IPS-NIHi11 (cell line): ENCODE measurements around the gene POLR2C.

ENCODE experiments used
- DNase-seq: peaks from one replicate; pipeline ENCODE4 v3.0.0; 2012; ENCODE audit warnings: mixed read lengths, low spot score

The POLR2C gene

DNA sequence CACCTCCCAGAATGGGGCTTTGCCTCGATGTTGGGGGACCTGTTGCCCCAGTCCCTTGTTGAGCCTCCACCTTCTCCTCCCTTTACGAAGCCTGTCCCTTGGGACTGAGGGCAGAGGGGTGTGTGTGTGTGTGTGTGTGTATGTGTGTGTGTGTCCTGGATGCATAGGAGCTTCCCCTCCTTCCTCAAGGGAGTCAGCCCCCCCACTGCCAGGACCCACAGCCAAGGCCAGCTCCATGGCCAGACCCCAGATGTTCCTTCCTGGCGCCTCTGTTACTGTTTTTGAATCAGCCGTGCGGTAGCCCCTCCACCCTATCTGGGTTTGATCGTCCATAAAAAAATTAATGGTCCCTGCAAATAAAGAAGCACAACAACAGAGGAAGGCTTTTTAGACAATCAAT, 41.5 kb downstream of the POLR2C start:
- DNase-seq = no peak

DNA sequence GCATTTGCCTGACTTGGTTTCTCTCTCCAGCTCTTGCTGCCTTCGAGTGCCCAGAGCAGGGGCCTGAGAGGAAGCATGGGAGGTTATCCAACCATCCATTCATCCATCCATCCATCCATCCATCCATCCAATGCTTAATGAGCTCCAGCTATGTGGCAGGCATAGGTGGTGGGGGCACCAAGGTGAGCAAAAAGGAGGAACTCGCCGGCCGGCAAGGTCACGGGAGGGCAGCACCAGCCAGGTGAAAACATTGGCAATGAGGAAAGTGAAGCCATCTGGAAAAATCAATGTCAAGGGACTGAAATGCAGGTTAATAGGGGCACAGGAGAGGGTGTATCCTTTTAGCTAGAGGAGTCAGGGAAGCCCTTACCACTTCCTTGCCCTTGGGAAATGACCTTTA, 42.0 kb downstream of the POLR2C start:
- no peak for DNase-seq

DNA sequence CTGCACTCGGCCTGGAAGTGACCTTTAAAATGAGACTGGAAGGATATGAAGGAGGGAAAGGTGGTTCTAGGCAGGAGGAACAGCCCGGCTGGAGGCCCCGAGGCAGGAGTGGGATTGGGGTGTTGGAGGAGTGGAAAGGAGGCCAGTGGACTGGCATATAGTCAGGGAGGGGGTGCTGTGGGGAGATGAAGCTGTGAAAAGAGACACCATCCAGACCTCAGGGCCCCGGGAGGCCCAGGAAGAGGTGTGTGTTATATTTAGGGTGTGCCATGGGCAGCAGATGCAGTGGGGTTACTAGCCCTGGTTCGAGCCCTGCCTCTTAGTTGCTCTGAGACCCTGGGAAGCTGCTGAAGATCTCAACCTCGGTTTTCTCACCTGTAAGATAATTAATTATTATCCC, 42.7 kb downstream of the POLR2C start:
- DNase-seq = no peak

GRCh38 chr16:57507136-57508034, 44.9 kb downstream of the POLR2C start:
- peak; percentile 57 for DNase-seq

DNA sequence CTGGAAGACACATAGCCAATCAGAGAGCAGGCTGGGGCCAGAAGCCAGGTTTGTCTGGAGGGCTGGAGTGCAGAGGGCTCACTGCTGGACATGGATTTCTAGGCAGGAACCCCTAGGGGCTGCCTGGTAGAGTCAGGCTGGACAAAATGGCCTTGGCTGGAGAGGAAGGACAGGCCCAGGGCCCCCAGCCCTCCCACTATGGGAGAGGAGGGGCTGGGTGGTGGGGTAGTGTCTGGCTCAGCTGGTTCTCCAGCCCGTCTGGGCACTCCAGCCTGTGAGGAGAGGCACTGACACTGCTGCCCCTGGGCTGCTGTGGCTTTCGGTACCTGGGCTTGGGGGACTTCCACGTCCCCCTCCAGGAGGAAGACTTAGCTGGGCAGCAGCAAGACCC, 45.6 kb downstream of the POLR2C start:
- DNase-seq = no peak

GRCh38 chr16:57509231-57509923, 46.9 kb downstream of the POLR2C start:
- no peak for DNase-seq

DNA sequence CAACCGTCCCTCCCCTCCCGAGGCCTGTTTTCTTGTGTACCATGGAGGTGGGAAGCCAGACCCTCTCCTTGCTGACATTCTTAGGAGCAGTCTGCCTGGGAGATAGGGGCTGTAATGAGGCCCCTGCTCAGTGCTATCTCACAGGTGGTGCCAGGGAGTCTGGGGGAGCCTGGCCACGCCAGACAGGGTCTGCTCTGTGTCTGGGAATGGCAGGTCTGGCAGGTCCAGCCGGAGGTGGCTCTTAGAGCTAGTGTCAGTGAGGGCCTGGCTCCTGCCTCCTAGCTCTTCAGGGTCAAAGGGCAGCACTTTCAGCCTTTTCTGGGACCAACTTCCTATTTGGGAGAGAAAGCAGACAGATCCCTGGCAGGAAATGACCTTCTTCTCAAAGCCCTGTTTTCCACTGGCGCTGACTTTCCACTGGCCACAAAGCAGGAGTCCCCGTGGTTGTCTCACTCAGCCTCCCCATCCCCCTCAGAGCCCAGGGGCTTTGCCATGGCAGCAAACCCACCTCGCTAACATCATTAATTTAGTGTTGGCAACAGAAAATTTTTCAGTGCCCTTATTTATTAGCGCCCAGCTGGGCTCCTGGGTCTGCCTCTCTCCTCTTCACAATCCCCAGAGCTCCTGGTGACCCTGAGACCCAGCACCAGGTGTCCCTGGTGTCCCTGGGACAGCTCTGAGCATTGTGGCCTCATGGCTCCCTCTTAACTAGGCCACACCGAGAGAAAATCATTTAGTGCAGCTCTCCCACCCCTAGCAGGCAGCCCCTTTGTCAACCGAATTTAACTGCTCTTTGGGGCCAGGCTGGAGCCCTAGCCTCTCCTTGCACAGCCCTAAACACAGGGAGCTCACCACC, 47.8 kb downstream of the POLR2C start:
- DNase-seq = no peak

DNA sequence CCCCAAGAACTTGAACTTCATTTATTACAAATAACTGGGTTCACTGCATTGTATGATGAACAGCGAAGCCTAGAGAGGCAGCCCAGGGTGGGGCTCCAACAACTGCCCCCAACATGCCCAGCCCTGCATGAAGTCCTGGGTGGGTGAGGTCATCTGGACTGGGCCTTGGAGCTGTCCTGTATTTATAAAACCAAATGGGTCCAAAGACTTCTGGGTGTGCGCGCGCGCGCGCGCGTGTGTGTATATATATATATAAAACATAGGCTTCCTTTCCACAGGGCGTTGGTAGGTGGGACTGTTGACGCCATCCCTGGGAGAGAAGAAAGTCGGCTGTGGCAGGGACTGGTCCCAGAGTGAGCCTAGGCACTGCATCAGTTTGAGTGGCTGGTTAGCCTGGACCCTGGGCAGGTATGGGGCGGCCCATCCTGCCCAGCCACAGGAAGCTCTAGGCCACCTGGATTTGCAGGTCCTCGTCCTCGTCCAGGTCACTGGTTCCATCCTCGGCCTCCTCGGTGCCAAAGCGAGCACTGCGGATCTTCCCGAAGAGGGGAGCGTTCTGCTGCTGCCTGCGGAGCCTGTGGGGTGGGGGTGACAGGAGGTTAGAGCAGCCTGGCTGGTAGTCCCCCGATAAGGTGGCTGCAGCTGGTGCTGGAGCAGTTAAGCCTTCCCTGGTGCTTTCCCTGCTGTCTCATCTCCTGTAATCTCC, 50.0 kb downstream of the POLR2C start:
- no peak for DNase-seq

DNA sequence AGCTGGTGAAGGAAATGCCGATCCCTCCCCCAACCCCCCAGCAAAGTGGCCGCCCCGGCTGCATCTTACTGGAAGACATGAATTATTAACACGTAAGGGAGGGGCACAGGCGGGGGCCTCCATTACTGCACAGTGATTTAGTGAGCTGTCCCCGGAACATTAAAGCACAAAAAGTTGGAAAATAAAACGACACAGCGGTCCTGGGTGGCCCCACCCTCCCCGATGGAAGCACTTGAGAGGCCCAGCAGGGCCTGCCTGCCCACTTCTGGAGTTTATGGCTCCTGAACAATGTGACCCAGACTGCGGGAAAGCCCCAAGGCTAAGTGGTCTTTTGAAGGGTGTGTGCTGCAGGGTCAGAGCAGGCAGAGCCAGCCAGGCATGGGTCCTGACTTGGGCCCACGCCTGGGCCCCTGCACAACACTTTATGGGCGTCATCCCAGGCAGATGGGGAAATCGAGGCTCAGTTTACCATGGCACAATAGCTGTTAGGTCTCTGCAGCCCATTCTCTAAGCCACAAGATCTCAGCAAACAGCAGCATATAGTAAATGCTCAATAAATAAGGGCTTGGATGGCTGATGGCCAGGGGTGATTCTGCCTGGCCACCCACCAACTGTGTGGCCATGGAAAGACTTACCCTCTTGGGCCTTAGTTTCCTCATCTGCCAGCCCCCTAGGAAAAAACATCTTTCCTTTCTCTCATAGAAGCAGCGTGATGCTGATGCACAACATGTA, 51.1 kb downstream of the POLR2C start:
- DNase-seq = no peak

GRCh38 chr16:57514371-57514770, 51.9 kb downstream of the POLR2C start:
- DNase-seq = no peak

DNA sequence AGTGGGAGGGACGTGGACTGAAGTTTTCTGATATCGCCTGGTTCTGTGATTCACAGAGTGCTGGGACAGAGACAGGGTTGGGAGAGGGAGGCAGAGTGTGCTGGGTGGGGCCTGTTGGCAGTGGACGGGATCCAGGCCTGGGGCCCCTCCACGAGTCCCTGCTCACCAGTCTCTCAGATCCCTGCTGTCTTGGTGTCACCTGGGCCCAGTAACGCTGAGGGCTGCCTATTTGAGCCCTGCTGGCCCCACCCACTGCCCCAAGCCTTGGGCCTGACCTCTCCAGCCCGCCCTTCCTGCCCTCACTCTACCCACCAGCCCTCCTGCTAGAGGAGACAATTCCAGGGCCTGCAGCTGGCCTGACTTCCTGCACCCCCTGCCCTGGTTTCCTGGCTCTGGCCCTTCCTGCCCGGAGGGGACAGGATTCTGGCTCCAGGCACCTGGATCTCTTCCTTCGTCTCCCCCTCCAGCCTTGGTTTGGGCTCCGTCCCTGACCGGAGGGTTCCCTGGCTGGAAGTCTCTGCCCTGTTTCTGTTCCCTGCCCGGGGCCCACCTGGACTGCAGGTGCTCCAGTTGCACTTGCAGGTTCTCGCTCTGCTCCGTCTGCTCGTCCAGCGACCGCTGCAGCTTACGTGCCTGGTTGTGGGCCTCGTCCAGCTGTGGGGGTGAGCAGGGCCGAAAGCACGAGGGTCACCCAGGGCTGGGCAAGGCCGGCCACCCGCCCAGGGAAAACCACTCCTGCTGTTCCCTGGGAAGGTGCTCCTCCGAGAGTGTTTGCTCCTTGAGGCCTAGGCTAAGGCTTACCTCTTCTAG, 52.5 kb downstream of the POLR2C start:
- no peak for DNase-seq

DNA sequence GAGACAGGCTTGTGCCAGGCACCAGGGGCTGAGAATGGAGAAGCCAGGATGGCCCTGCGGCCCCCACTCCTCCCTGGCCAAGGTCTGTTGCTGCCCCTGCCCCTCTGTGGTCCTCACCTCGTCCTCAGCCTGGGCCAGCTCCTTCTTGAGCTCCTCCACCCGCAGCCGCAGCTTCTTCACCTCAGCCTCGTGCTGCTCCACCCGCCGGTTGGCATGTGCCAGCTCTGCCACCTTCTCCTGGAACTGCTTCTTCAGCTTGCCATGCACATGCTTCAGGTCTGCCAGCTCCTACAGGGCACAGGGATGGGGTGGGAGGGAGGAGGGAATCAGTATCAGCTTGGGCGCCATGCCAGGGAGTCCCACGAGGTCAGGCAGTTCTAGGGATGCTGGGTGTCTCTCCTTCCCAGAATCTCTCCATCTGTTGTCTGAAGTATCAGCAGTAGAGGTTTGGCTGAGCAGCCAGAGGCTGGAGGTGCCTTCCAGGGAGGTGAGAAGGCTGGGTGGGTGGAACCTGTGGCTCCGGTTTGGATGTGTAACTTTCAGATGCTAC, 53.8 kb downstream of the POLR2C start:
- DNase-seq = no peak

- DNase-seq = no peak
These were observed 54.3 kb downstream of the POLR2C start for GRCh38 chr16:57516773-57517172.

GRCh38 chr16:57517397-57518367, 55.2 kb downstream of the POLR2C start:
- DNase-seq = no peak

- DNase-seq = no peak
These were observed 56.0 kb downstream of the POLR2C start for GRCh38 chr16:57518520-57518919.

- DNase-seq = no peak
These were observed 56.4 kb downstream of the POLR2C start for GRCh38 chr16:57518922-57519321.

DNA sequence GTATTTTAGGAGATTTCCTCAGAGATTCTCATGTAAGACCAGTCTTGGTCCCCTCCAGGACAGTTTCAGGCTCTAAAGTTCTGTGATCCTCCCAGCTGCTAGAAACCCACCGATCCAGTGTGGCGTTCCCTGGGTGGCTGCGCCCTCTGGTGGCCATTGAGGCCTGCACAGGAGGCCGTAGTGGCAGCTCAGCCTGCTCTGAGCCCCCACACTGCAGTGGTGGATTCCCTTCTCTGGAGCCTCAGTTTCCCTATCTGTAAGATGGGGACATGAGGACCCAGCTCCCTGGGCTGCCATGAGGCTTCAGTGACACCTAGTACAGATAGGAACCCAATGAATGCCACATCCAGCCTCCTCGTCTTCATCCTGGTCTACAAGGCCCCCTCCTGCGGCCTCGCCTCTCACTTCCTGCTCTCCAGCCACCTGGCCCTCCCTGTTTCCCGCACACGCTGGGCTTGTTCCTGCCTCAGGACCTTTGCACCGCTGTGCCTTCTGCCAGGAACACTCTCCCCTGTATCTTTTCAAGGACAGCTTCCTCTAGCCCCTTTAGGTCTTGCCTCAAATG, 57.4 kb downstream of the POLR2C start:
- DNase-seq = peak; percentile 92
